ENCODE results near the gene THAP3. TPM values are rescaled to one million over a fixed set of nuclear protein-coding genes. Genes with fewer than 3 reads are reported as not detected.

THAP3 gene
- total RNA-seq, 4 donors from 2014 or later, result 13.8 to 34.6 (median 25.0) TPM

GRCh38 chr1:6603915-6604558 lies 20.6 kb upstream of the THAP3 start:
- peak overlapping the region; percentile 70 to 83 (median 76) for H3K4me3 ChIP-seq

DNA sequence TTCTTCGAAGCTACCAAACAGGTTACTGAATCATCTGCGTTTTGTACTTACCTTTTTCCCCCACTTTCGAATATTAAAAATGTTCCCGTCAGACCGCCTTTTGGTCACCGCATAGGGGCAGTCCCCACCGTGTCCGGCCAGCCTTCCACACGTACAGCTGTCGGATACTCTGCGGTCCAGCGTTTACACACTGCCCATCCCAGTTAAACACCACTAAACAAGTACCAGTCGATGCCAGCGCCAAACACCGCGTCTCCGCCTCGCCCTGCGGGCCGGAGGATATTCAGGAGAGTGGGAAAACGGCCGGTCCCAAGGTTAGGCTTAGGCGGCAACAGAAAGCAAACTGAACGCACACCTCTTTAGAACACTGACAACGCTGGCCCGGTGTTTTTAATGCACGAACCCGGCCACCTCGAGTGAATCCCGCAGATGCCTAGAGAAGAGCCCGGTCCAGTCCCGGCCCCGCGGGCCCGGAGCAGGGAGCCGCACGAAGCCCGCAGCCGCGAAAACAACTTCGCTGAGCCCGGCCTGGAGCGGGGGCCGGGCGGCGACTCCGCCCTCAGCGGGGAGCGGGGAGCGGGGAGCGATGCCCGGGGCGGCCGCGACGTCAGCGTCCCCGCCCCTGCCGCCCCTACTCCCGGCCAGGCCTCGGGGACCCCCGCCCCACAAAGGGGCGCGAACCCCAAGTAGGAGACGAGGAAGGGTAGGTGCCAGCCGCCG lies 11.9 kb upstream of the THAP3 start:
- peaks cover 0 to 9% (median 4%) of the 10 kb centered on the region in 4 donors for H3K36me3 ChIP-seq
- H3K27me3 ChIP-seq, result no peaks in the 10 kb centered on the region
- TF ChIP-seq POLR2A (IDR thresholded peaks at IDR 0.05; ENCODE audit: low read depth) (peak; percentile 72), CTCF (IDR thresholded peaks at IDR 0.05) (peak in 1 of 3 experiments; percentile 19), EP300 (IDR thresholded peaks at IDR 0.05) (no peak), POLR2AphosphoS5 (IDR thresholded peaks at IDR 0.05) (peak in 1 of 2 donors; percentile 75)
- H3K4me3 ChIP-seq, result peak overlapping the region; percentile 91 to 100 (median 98)
- intact Hi-C loops (cut with DNase I), result no loop called here
- H3K9me3 ChIP-seq, result no peaks in the 10 kb centered on the region
- DNase-seq (ENCODE audit: extremely low spot score), result no peak
- peak overlapping the region; percentile 91 to 100 (median 96) for H3K27ac ChIP-seq (replicated peaks in 1 of 4)
- under 1% methylated on average over 44 of the region's 67 CpGs for WGBS
- H3K4me1 ChIP-seq, result peaks cover 31 to 70% (median 67%) of the 10 kb centered on the region in 4 donors

More at GRCh38 chr1:6603915-6604558, 20.6 kb upstream of the THAP3 start:
- Histone ChIP-seq H3K4me1 (peaks cover 38 to 72% (median 63%) of the 10 kb centered on the region in 4 donors), H3K27ac (replicated peaks in 1 of 4) (peak overlapping the region; percentile 96 to 99 (median 98)), H3K36me3 (peaks cover 0 to 7% (median 4%) of the 10 kb centered on the region in 4 donors), H3K27me3 (no peaks in the 10 kb centered on the region), H3K9me3 (no peaks in the 10 kb centered on the region)
- DNase-seq (ENCODE audit: extremely low spot score), result no peak
- 16% methylated on average over 19 of the region's 19 CpGs for WGBS
- intact Hi-C loops (cut with DNase I), result no loop called here
- peak; percentile 81 to 87 for TF ChIP-seq POLR2AphosphoS5 (IDR thresholded peaks at IDR 0.05)
- no peak for TF ChIP-seq POLR2A (IDR thresholded peaks at IDR 0.05; ENCODE audit: low read depth)
- TF ChIP-seq CTCF (IDR thresholded peaks at IDR 0.05), result peak in 1 of 3 experiments; percentile 15
- TF ChIP-seq EP300 (IDR thresholded peaks at IDR 0.05), result peak; percentile 50

DNA sequence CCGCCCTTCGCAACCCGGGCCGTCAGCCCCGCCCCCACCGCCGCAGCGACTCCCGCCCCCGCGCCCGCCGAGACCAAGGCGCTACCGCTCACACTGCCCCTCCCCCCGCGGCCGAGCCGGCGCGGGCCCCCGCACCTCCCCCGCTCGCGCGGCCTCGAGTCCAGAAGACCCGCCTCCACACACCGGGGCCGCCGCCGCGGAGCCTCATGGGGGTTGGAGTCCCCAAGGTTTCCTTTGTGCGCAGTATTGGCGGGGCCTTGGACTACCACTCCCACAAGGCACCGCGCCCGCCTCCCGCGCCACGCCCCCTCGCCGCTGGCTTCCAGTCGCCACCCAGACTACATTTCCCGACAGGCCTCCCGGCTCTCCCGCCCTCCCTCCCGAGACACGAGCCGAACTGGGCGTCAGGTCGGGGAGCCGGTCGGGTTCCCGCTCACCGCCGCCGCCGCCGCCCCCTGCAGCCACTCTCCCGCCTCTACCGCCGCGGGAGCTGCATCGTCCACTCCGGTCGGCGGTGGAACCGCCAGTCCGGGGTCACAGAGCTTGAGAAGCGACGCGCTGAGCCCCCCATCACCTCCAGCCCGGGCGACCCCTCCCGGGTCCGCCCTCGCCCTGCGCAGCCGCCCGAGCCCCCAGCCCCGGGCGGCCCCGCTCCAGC lies 11.2 kb upstream of the THAP3 start, which contains the start of gene PHF13:
TSS of gene PHF13 (plus strand) at position 371 of the 658 bp plus-strand sequence. CDS start 336 bp downstream, outside the sequence.
- Histone ChIP-seq H3K9me3 (no peaks in the 10 kb centered on the region), H3K4me1 (peaks cover 31 to 72% (median 68%) of the 10 kb centered on the region in 4 donors), H3K36me3 (peaks cover 0 to 16% (median 7%) of the 10 kb centered on the region in 4 donors), H3K27ac (replicated peaks in 1 of 4) (peak within 1 kb of the TSS; percentile 94 to 100 (median 99)), H3K27me3 (no peaks in the 10 kb centered on the region), H3K4me3 (peak within 1 kb of the TSS; percentile 91 to 100 (median 98))
- intact Hi-C loops (cut with DNase I), result no loop called here
- 0% methylated on average over 9 of the region's 84 CpGs for WGBS
- peak; percentile 100 for DNase-seq (ENCODE audit: extremely low spot score)
- TF ChIP-seq CTCF (IDR thresholded peaks at IDR 0.05) (peak in 1 of 3 experiments; percentile 0), POLR2A (IDR thresholded peaks at IDR 0.05; ENCODE audit: low read depth) (peak; percentile 51), POLR2AphosphoS5 (IDR thresholded peaks at IDR 0.05) (peak; percentile 84 to 91), EP300 (IDR thresholded peaks at IDR 0.05) (no peak)

DNA sequence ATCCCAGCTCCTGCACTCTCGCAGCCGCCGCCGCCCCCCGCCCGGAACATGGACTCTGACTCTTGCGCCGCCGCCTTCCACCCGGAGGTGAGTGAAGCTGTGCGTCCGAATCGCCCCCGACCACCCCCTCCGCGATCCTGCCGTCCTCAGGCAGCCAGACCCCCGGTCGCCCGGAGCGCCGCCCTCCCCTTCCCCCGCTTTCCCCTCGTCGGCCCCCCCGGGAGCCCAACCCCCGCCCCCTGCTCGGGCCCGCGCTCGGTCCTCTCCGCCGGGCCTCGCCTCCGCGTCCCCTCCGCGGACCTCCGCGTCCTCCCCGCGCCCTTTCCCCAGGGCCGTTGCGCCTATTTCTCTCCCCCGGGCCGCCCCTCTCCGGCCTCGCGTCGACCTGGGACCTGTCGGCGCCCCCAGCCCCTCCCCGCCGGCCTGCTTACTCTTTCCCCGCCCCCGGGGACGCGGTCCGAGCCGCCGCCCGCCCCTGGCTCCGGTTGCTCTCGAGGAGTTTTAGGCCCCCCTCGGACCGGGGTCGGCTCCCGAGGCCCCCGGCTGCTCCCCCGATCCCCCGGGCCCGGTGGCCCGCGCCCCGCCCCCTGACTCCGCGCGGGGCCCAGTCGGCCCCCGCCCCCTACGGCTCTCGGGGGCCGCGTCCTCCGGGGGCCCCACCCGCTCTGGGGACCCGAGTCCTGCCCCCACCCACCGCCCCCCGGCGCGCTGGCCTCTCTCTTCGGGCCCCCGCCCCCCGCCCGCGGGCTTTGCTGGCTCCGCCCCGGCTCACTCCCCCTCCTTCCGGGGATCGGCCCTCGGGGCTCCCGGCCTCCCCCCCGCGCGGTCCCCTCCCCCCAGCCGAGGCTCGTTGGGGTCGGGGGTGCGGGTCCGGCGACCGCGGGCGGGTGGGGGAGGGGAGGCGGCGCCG lies 10.4 kb upstream of the THAP3 start:
- H3K36me3 ChIP-seq, result peaks cover 0 to 24% (median 11%) of the 10 kb centered on the region in 4 donors
- TF ChIP-seq EP300 (IDR thresholded peaks at IDR 0.05) (no peak), POLR2A (IDR thresholded peaks at IDR 0.05; ENCODE audit: low read depth) (no peak), CTCF (IDR thresholded peaks at IDR 0.05) (no peak), POLR2AphosphoS5 (IDR thresholded peaks at IDR 0.05) (no peak)
- H3K9me3 ChIP-seq, result no peaks in the 10 kb centered on the region
- H3K27me3 ChIP-seq, result no peaks in the 10 kb centered on the region
- peak overlapping the region; percentile 94 to 100 (median 99) for H3K27ac ChIP-seq (replicated peaks in 1 of 4)
- peak overlapping the region; percentile 91 to 100 (median 98) for H3K4me3 ChIP-seq
- 4% methylated on average over 23 of the region's 117 CpGs for WGBS
- intact Hi-C loops (cut with DNase I), result no loop called here
- peaks cover 28 to 66% (median 64%) of the 10 kb centered on the region in 4 donors for H3K4me1 ChIP-seq
- DNase-seq (ENCODE audit: extremely low spot score), result no peak

Data from esophagus muscularis mucosa (tissue), 4 donors.